HepG2 (cell line): ENCODE results near the gene GSX1. TPM values are rescaled to one million over a fixed set of nuclear protein-coding genes. Genes with fewer than 3 reads are reported as not detected.

Experiments
- AGO1 ChIP-seq: fragments of 200-400 bp; formaldehyde crosslinking; IDR thresholded peaks from 2 replicates; pipeline ENCODE4 v1.6.1; 2017; ENCODE audit warnings: mild to moderate bottlenecking, low read depth, low read length, moderate library complexity; ENCODE audit not compliant: poor library complexity, severe bottlenecking
- CENPX ChIP-seq: sonication (generic); formaldehyde crosslinking; IDR thresholded peaks from 2 replicates; pipeline ENCODE4 v1.9.0; 2021; ENCODE audit warnings: mild to moderate bottlenecking, missing genetic modification reagents, moderate library complexity
- CTCF ChIP-seq: sonication (generic); formaldehyde crosslinking; IDR thresholded peaks from 2 replicates; pipeline ENCODE4 v1.5.0; 2020; ENCODE audit warnings: mild to moderate bottlenecking, missing genetic modification reagents, moderate library complexity
- ELF4 ChIP-seq: sonication (generic); formaldehyde crosslinking; IDR thresholded peaks from 2 replicates; pipeline ENCODE4 v1.5.0; 2020; ENCODE audit warnings: missing genetic modification reagents, mild to moderate bottlenecking, moderate library complexity, borderline replicate concordance
- FLYWCH1 ChIP-seq: sonication (generic); formaldehyde crosslinking; IDR thresholded peaks from 2 replicates; pipeline ENCODE4 v1.8.1; 2023; ENCODE audit warnings: mild to moderate bottlenecking, missing genetic modification reagents
- MAX ChIP-seq: IDR thresholded peaks from 2 replicates; pipeline ENCODE4 v1.6.1; 2012; ENCODE audit warnings: inconsistent platforms
- NFE2L2 ChIP-seq: fragments of 150-350 bp; IDR thresholded peaks from 2 replicates; pipeline ENCODE4 v1.6.1; 2014; ENCODE audit warnings: low read length
- NRL ChIP-seq: sonication (generic); formaldehyde crosslinking; IDR thresholded peaks from 2 replicates; pipeline ENCODE4 v1.5.0; 2020; ENCODE audit warnings: missing genetic modification reagents, mild to moderate bottlenecking, moderate library complexity, borderline replicate concordance
- PCBP1 ChIP-seq: fragments of 200-400 bp; formaldehyde crosslinking; IDR thresholded peaks from 2 replicates; pipeline ENCODE4 v1.6.1; 2017; ENCODE audit warnings: mild to moderate bottlenecking, low read depth, low read length, borderline replicate concordance
- PHF5A ChIP-seq: IDR thresholded peaks from one replicate; pipeline ENCODE4 v1.6.1; 2018; ENCODE audit warnings: low read depth, missing genetic modification reagents; ENCODE audit not compliant: unreplicated experiment
- SALL2 ChIP-seq: sonication (generic); formaldehyde crosslinking; IDR thresholded peaks from 2 replicates; pipeline ENCODE4 v1.8.1; 2023; ENCODE audit warnings: mild to moderate bottlenecking, missing genetic modification reagents, inconsistent platforms
- SETDB1 ChIP-seq: sonication (generic); formaldehyde crosslinking; IDR thresholded peaks from 2 replicates; pipeline ENCODE4 v1.5.1; 2020; ENCODE audit warnings: missing genetic modification reagents, mild to moderate bottlenecking, borderline replicate concordance
- SMARCC2 ChIP-seq: fragments of 450-650 bp; IDR thresholded peaks from 2 replicates; pipeline ENCODE4 v1.6.1; 2017; ENCODE audit warnings: antibody characterized with exemption, mild to moderate bottlenecking
- SMYD3 ChIP-seq: sonication (generic); formaldehyde crosslinking; IDR thresholded peaks from 2 replicates; pipeline ENCODE4 v1.8.1; 2023; ENCODE audit warnings: mild to moderate bottlenecking, missing genetic modification reagents
- ZNF256 ChIP-seq: sonication (generic); formaldehyde crosslinking; conservative IDR thresholded peaks from 2 replicates; pipeline ENCODE4 v1.4.0; 2020; ENCODE audit warnings: missing genetic modification reagents
- ZNF407 ChIP-seq: sonication (generic); formaldehyde crosslinking; IDR thresholded peaks from one replicate; pipeline ENCODE4 v1.5.1; 2020; ENCODE audit warnings: mild to moderate bottlenecking, missing genetic modification reagents; ENCODE audit errors: not compliant biosample characterization
- ZNF451 ChIP-seq: sonication (generic); formaldehyde crosslinking; IDR thresholded peaks from 2 replicates; pipeline ENCODE4 v1.5.0; 2020; ENCODE audit warnings: mild to moderate bottlenecking, missing genetic modification reagents
- ZNF782 ChIP-seq: sonication (generic); formaldehyde crosslinking; IDR thresholded peaks from 2 replicates; pipeline ENCODE4 v1.4.0; 2020; ENCODE audit warnings: missing genetic modification reagents, mild to moderate bottlenecking, borderline replicate concordance
- ZSCAN12 ChIP-seq: sonication (generic); formaldehyde crosslinking; IDR thresholded peaks from 2 replicates; pipeline ENCODE4 v1.9.0; 2021; ENCODE audit warnings: mild to moderate bottlenecking, missing genetic modification reagents
- polyA plus RNA-seq, 8 experiments: library from polyadenylated mRNA; depleted of rRNA in 3 of 8; stranded (reverse) in 7 of 8; unstranded in 1 of 8; fragments of >200 nt; fragmentation: Illumina TruSeq in 4 of 8; extraction: Trizol in 4 of 8; gene quantifications; 2 replicates each; pipeline versions ENCODE4 v1.2.1 to v1.2.3, GENCODE V29; 2011 to 2016; ENCODE audit warnings: low read depth in 4 of 8, missing spikeins in 1 of 8, mixed read lengths in 1 of 8; ENCODE audit not compliant: insufficient read depth in 1 of 8
- total RNA-seq, 5 experiments: library from RNA; depleted of rRNA; stranded (reverse); fragments of >200 nt; fragmentation: Illumina TruSeq; extraction: Trizol; gene quantifications; 2 replicates each; pipeline ENCODE4 v1.2.3, GENCODE V29; 2016; ENCODE audit warnings: low read depth in 1 of 5

The GSX1 gene
- total and polyA plus RNA-seq, 2 of the 13 experiments (the other 11 are each of a cell fraction or from before 2014, with no cell fraction given): not detected

GRCh38 chr13:27792393-27793218 lies at the start of gene GSX1 (continued):
- TF ChIP-seq ZNF407 (CRISPR knock-in tag) (no peak), ELF4 (CRISPR knock-in tag) (no peak), PCBP1 (no peak), ZSCAN12 (CRISPR knock-in tag) (no peak), SALL2 (no peak), ZNF782 (no peak), SMYD3 (CRISPR knock-in tag) (no peak), MAX (no peak), ZNF451 (CRISPR knock-in tag) (peak; percentile 42; the same call in 1 of the 2 replicates), FLYWCH1 (no peak), SMARCC2 (no peak), NRL (CRISPR knock-in tag) (no peak), SETDB1 (CRISPR knock-in tag) (no peak), AGO1 (no peak), ZNF256 (no peak), CENPX (CRISPR knock-in tag) (no peak), NFE2L2 (no peak), CTCF (CRISPR knock-in tag) (no peak), PHF5A (CRISPR knock-in tag) (no peak)
